GM12878 (cell line): ENCODE measurements around the gene CHD1. TPM values are rescaled to one million over a fixed set of nuclear protein-coding genes. Genes with fewer than 3 reads are reported as not detected.

Source experiments
- ATAC-seq: fragments of 200-7000 bp; cut with Tn5 transposase; 3 replicates; pipeline ENCODE4 v1.9.1; 2020; ENCODE audit warnings: mild to moderate bottlenecking, moderate library complexity
- BruUV-seq: library from RNA; stranded (reverse); fragments of 400-500 nt; replicated peaks from 2 replicates; lab custom pipeline; 2021; lab: Mats Ljungman, UMichigan
- CTCF ChIA-PET: fragments of 300-600 bp; sonication (Branson Sonifier 250); formaldehyde crosslinking; extraction: SDS; loops from one replicate; lab custom pipeline; 2021; ENCODE audit warnings: inconsistent platforms; lab: Yijun Ruan, JAX
- POLR2A ChIA-PET: fragments of 350-600 bp; formaldehyde crosslinking; extraction: SDS; loops from one replicate; lab custom pipeline; 2021; ENCODE audit warnings: inconsistent platforms; lab: Charles Lee
- RAD21 ChIA-PET: fragments of 300-600 bp; sonication (Branson Sonifier 250); formaldehyde crosslinking; loops from one replicate; lab custom pipeline; 2023; ENCODE audit warnings: antibody characterized with exemption; ENCODE audit not compliant: unreplicated experiment; lab: Charles Lee
- SMC1A ChIA-PET: fragments of 300-600 bp; sonication (Branson Sonifier 250); formaldehyde crosslinking; loops from one replicate; lab custom pipeline; 2023; ENCODE audit not compliant: unreplicated experiment, uncharacterized antibody; lab: Charles Lee
- DNase-seq: peaks from one replicate; pipeline ENCODE4 v3.0.0-alpha.2; 2011; ENCODE audit warnings: low read depth, low spot score
- FAIRE-seq: peaks from 3 replicates; lab custom pipeline; 2011; peaks lifted over from hg19 to GRCh38; lab: Jason Lieb, UNC
- H2AFZ ChIP-seq: 2 replicates; pipeline ENCODE4 v1.6.0; 2011; ENCODE audit warnings: low read depth, low read length, control low read depth; ENCODE audit not compliant: control insufficient read depth
- H3K27ac ChIP-seq: 2 replicates; pipeline ENCODE4 v1.5.1; 2011; ENCODE audit warnings: control low read depth; ENCODE audit not compliant: control insufficient read depth, insufficient read depth
- H3K27me3 ChIP-seq, 2 experiments: replicated peaks in 1 of 2; 2 replicates each; pipeline versions ENCODE4 v1.6.0 to v1.6.1; 2011; ENCODE audit warnings: low read length in 1 of 2; ENCODE audit not compliant: control insufficient read depth in 2 of 2, insufficient read depth in 2 of 2
- H3K36me3 ChIP-seq, 2 experiments: 2 replicates each; pipeline ENCODE4 v1.5.1; 2011; ENCODE audit warnings: low read length in 1 of 2; ENCODE audit not compliant: control insufficient read depth in 2 of 2, insufficient read depth in 2 of 2
- H3K4me1 ChIP-seq: 2 replicates; pipeline ENCODE4 v1.6.1; 2011; ENCODE audit warnings: mild to moderate bottlenecking, low read length, moderate library complexity, mixed read lengths; ENCODE audit not compliant: control insufficient read depth, insufficient read depth
- H3K4me2 ChIP-seq: 2 replicates; pipeline ENCODE4 v1.6.0; 2011; ENCODE audit warnings: control low read depth; ENCODE audit not compliant: control insufficient read depth, insufficient read depth
- H3K4me3 ChIP-seq: fragments of 200-600 bp; sonication (generic); 2 replicates; pipeline ENCODE4 v1.5.1; 2016
- H3K79me2 ChIP-seq: 2 replicates; pipeline ENCODE4 v1.6.0; 2011; ENCODE audit warnings: low read length; ENCODE audit not compliant: control insufficient read depth, insufficient read depth
- H3K9ac ChIP-seq: 2 replicates; pipeline ENCODE4 v1.8.0; 2011; ENCODE audit warnings: low read length, control low read depth, mixed read lengths; ENCODE audit not compliant: control insufficient read depth, insufficient read depth
- H3K9me3 ChIP-seq: replicated peaks from 3 replicates; pipeline ENCODE4 v1.5.1; 2011; ENCODE audit warnings: mild to moderate bottlenecking, low read length; ENCODE audit not compliant: control insufficient read depth, insufficient read depth
- H4K20me1 ChIP-seq: 2 replicates; pipeline ENCODE4 v1.6.0; 2011; ENCODE audit not compliant: control insufficient read depth, insufficient read depth
- ASH2L ChIP-seq: fragments of 300-600, 200-600 bp; sonication (generic); IDR thresholded peaks from 2 replicates; pipeline ENCODE4 v1.6.1; 2017; ENCODE audit warnings: low read depth, mild to moderate bottlenecking, borderline replicate concordance
- ATF2 ChIP-seq: IDR thresholded peaks from 2 replicates; pipeline ENCODE4 v1.6.1; 2012; ENCODE audit warnings: low read length, inconsistent platforms
- ATF7 ChIP-seq: fragments of 450-650 bp; IDR thresholded peaks from 2 replicates; pipeline ENCODE4 v1.6.1; 2016; ENCODE audit warnings: low read depth, mild to moderate bottlenecking
- CTCF ChIP-seq, 3 experiments: IDR thresholded peaks in 2 of 3; conservative IDR thresholded peaks in 1 of 3; 2 replicates each; pipeline ENCODE4 v1.5.1; 2011; ENCODE audit warnings: low read depth in 3 of 3, low read length in 3 of 3, mild to moderate bottlenecking in 3 of 3, control low read depth in 2 of 3, moderate library complexity in 2 of 3, inconsistent platforms in 1 of 3, mixed read lengths in 1 of 3; ENCODE audit not compliant: control insufficient read depth in 2 of 3, insufficient read depth in 1 of 3; ENCODE audit errors: extremely low read depth in 1 of 3
- EED ChIP-seq: sonication (generic); IDR thresholded peaks from 2 replicates; pipeline ENCODE4 v1.6.1; 2016; ENCODE audit warnings: antibody characterized with exemption, low read depth
- EZH2 ChIP-seq: IDR thresholded peaks from 2 replicates; pipeline ENCODE4 v1.6.1; 2012; ENCODE audit warnings: low read depth, mild to moderate bottlenecking, control low read depth, inconsistent platforms, low read length, borderline replicate concordance; ENCODE audit not compliant: control insufficient read depth
- FOS ChIP-seq: IDR thresholded peaks from 3 replicates; pipeline ENCODE4 v1.6.1; 2011; ENCODE audit warnings: borderline replicate concordance; ENCODE audit not compliant: insufficient read length; ENCODE audit errors: extremely low read depth
- IRF4 ChIP-seq: IDR thresholded peaks from 2 replicates; pipeline ENCODE4 v1.6.1; 2011; ENCODE audit warnings: low read depth, low read length
- MEF2A ChIP-seq: IDR thresholded peaks from 2 replicates; pipeline ENCODE4 v1.6.1; 2011; ENCODE audit warnings: low read depth, mild to moderate bottlenecking, low read length, moderate library complexity; ENCODE audit not compliant: insufficient read depth
- MEF2B ChIP-seq: fragments of 450-650 bp; IDR thresholded peaks from 2 replicates; pipeline ENCODE4 v1.6.1; 2018; ENCODE audit warnings: mild to moderate bottlenecking, moderate library complexity; ENCODE audit not compliant: partially characterized antibody, poor library complexity, severe bottlenecking
- POU2F2 ChIP-seq: IDR thresholded peaks from 3 replicates; pipeline ENCODE4 v1.6.1; 2011; ENCODE audit warnings: low read depth, mild to moderate bottlenecking, low read length, borderline replicate concordance
- RAD21 ChIP-seq: IDR thresholded peaks from 2 replicates; pipeline ENCODE4 v1.6.1; 2011; ENCODE audit warnings: mild to moderate bottlenecking, low read depth, low read length, moderate library complexity; ENCODE audit not compliant: insufficient read depth
- RUNX3 ChIP-seq: IDR thresholded peaks from 2 replicates; pipeline ENCODE4 v1.6.1; 2012; ENCODE audit warnings: low read length, inconsistent platforms
- SIX5 ChIP-seq: IDR thresholded peaks from 2 replicates; pipeline ENCODE4 v1.6.1; 2011; ENCODE audit warnings: mild to moderate bottlenecking, low read depth, low read length, moderate library complexity; ENCODE audit not compliant: severe bottlenecking
- SMC3 ChIP-seq: IDR thresholded peaks from 2 replicates; pipeline ENCODE4 v1.6.1; 2011; ENCODE audit warnings: low read length, improper control_type of control experiment, borderline replicate concordance
- TBL1XR1 ChIP-seq: IDR thresholded peaks from 2 replicates; pipeline ENCODE4 v1.6.1; 2012; ENCODE audit warnings: low read depth, low read length, improper control_type of control experiment
- TCF3 ChIP-seq: IDR thresholded peaks from 2 replicates; pipeline ENCODE4 v1.6.1; 2012; ENCODE audit warnings: low read depth, mild to moderate bottlenecking, low read length, borderline replicate concordance; ENCODE audit not compliant: insufficient read depth
- USF2 ChIP-seq: IDR thresholded peaks from 2 replicates; pipeline ENCODE4 v1.6.1; 2011; ENCODE audit warnings: low read depth, low read length, improper control_type of control experiment, borderline replicate concordance
- ZNF217 ChIP-seq: fragments of 450-650 bp; IDR thresholded peaks from 2 replicates; pipeline ENCODE4 v1.6.1; 2017; ENCODE audit warnings: antibody characterized with exemption, mild to moderate bottlenecking
- ZNF274 ChIP-seq: IDR thresholded peaks from one replicate; pipeline ENCODE4 v1.8.0; 2011; ENCODE audit not compliant: insufficient read length, insufficient read depth
- WGBS: methylation state at CpG from one replicate; pipeline ENCODE4 v1.1.6; 2016; ENCODE audit warnings: low lambda C conversion rate; ENCODE audit not compliant: insufficient replicate concordance, insufficient coverage; ENCODE audit errors: missing lambda C conversion rate; 5-methylcytosine and 5-hydroxymethylcytosine counted together
- in situ Hi-C: fragments of 300-500 bp; cut with MboI; formaldehyde crosslinking; loops from 9 replicates; pipeline ENCODE4 v1.14.3; 2018; ENCODE audit warnings: mixed read lengths
- intact Hi-C: fragments of 100-400 bp; cut with micrococcal nuclease; formaldehyde crosslinking; loops from one replicate; pipeline ENCODE4 v1.14.2; 2022; ENCODE audit not compliant: unreplicated experiment
- polyA plus RNA-seq, 11 experiments: library from polyadenylated mRNA; depleted of rRNA in 4 of 11; unstranded in 6 of 11; stranded (reverse) in 5 of 11; fragments of >200 nt; fragmentation: Nextera tagmentation in 4 of 11; fragmentation: Illumina TruSeq in 1 of 11; extraction: Ambion mirVana in 4 of 11; extraction: Trizol in 1 of 11; gene quantifications; 1 replicate in 1 of 11; 2 replicates in 10 of 11; pipeline versions ENCODE4 v1.2.1 to v1.2.3, GENCODE V29; 2011 to 2016; ENCODE audit warnings: inconsistent platforms in 2 of 11, missing spikeins in 2 of 11, low read depth in 1 of 11
- total RNA-seq, 4 experiments: library from RNA; depleted of rRNA in 3 of 4; stranded (reverse); fragments of >200 nt in 3 of 4; fragmentation: Illumina TruSeq in 1 of 4; extraction: Trizol in 1 of 4; gene quantifications; 2 replicates each; pipeline versions ENCODE4 v1.2.1 to v1.2.3, GENCODE V29; 2013 to 2021

CHD1 gene
- total and polyA plus RNA-seq, 10 of the 15 experiments (the other 5 are each of a cell fraction or from before 2014, with no cell fraction given): 25.5 to 158 (median 50.5) TPM

- no peak for TF ChIP-seq ZNF274
- no peak for TF ChIP-seq MEF2A
- no peak for TF ChIP-seq TCF3
- TF ChIP-seq FOS: no peak
- no peak for TF ChIP-seq ATF2
- no peak for TF ChIP-seq USF2
- no peak for TF ChIP-seq ATF7
- TF ChIP-seq SIX5: no peak
- TF ChIP-seq EED: no peak
- no peak for TF ChIP-seq MEF2B
Measured at GRCh38 chr5:98827588-98828284, 101.1 kb downstream of the CHD1 start (continued).

- intact Hi-C loops (loop anchor here (2.0 to 10.0 kb wide), 5 partner anchors 58 to 1595 kb away; no protein-coding TSS in a partner anchor), in situ Hi-C loops (no loop called here)
- H4K20me1 ChIP-seq: no peaks in the 10 kb centered on the region
- no peaks in the 10 kb centered on the region for H3K36me3 ChIP-seq
- DNase-seq (no peak), ATAC-seq (peak; percentile 83), FAIRE-seq (no peak)
- WGBS: 0% methylated on average over 1 of the region's 1 CpG
- no peaks in the 10 kb centered on the region for H3K79me2 ChIP-seq
- no peak overlapping the region for H3K4me3 ChIP-seq
- CTCF ChIA-PET: interaction anchor here (0.6 to 1.8 kb wide), 3 partner anchors 205 to 1596 kb away, joined by 3 to 7 read pairs (median 3); no protein-coding TSS in a partner anchor
- H2AFZ ChIP-seq: no peak overlapping the region
- no peak overlapping the region for H3K27ac ChIP-seq
- POLR2A ChIA-PET: no interaction called here
- BruUV-seq: no TSS peak
- RAD21 ChIA-PET: no interaction called here
- H3K4me2 ChIP-seq: no peak overlapping the region
- no peak overlapping the region for H3K9ac ChIP-seq
- no peaks in the 10 kb centered on the region for H3K4me1 ChIP-seq
- H3K9me3 ChIP-seq: no peaks in the 10 kb centered on the region
- H3K27me3 ChIP-seq: no peaks in the 10 kb centered on the region
- SMC1A ChIA-PET: interaction anchor here (1.3 kb wide), 1 partner anchor 1595 kb away, joined by 4 read pairs; no protein-coding TSS in a partner anchor
- TF ChIP-seq TBL1XR1 (no peak), SMC3 (peak; percentile 58; the same call in 1 of the 2 replicates), POU2F2 (no peak), RUNX3 (no peak), EZH2 (no peak), ASH2L (no peak), RAD21 (peak; percentile 88), CTCF (IDR thresholded peaks at IDR 0.05 in 2 of 3, conservative IDR thresholded peaks at IDR 0.05 in 1 of 3; ENCODE audit: control insufficient read depth in 2 of 3, extremely low read depth in 1 of 3, insufficient read depth in 1 of 3, low read depth in 3 of 3, low read length in 3 of 3) (peak; percentile 46 to 60 (median 47); a peak in 5 of 6 replicates), ZNF217 (no peak), IRF4 (no peak)
Measured at GRCh38 chr5:98827161-98827560, 101.6 kb downstream of the CHD1 start.
